Adrenal gland (tissue), 5 donors: ENCODE results near the gene EYA4.

Source experiments
- POLR2A ChIP-seq, 2 donors: fragments of 450-650 bp; IDR thresholded peaks; one replicate each; pipeline ENCODE4 v1.6.1; 2017; ENCODE audit warnings: antibody characterized with exemption in 2 of 2, mild to moderate bottlenecking in 2 of 2, moderate library complexity in 1 of 2
- TF ChIP-seq, protein P1 (sequence below), 6 experiments: fragments of 450-650 bp in 4 of 6; fragments of 200-600 bp in 2 of 6; sonication (generic) in 1 of 6; IDR thresholded peaks; 1 replicate in 5 of 6; 2 replicates in 1 of 6; pipeline versions ENCODE4 v1.5.1 to v1.8.0; 2016 to 2021; ENCODE audit warnings: antibody characterized with exemption in 6 of 6, mild to moderate bottlenecking in 2 of 6, moderate library complexity in 1 of 6
- donor health status: DM: no; HTN: no; CAD: no.

DNA sequence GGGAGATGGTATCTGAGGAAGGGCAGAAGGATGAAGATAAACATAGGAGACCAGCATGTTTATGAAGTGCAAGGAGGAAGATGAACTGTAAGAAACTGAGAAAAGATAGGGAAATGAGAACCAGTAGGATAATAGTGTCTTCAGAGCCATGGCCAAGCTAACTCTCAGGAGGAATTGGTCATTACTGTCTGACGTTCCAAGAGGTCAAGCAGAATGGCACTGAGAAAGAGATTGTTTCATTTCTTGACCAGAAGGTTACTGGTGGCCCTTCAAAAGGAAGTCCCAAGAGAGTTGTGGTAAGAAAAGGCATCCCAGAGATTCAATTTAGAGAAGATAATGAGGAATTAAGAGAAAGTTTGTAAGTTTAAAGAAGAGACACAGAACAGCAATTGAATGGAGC lies 47.5 kb downstream of the EYA4 start:
- TF ChIP-seq, protein P1, sequence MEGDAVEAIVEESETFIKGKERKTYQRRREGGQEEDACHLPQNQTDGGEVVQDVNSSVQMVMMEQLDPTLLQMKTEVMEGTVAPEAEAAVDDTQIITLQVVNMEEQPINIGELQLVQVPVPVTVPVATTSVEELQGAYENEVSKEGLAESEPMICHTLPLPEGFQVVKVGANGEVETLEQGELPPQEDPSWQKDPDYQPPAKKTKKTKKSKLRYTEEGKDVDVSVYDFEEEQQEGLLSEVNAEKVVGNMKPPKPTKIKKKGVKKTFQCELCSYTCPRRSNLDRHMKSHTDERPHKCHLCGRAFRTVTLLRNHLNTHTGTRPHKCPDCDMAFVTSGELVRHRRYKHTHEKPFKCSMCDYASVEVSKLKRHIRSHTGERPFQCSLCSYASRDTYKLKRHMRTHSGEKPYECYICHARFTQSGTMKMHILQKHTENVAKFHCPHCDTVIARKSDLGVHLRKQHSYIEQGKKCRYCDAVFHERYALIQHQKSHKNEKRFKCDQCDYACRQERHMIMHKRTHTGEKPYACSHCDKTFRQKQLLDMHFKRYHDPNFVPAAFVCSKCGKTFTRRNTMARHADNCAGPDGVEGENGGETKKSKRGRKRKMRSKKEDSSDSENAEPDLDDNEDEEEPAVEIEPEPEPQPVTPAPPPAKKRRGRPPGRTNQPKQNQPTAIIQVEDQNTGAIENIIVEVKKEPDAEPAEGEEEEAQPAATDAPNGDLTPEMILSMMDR (IDR thresholded peaks at IDR 0.05) = no peak
- no peak for TF ChIP-seq POLR2A (IDR thresholded peaks at IDR 0.05)
